PC-3 (cell line): Measurements from ENCODE around the gene SPTAN1.

Experiments
- CTCF ChIP-seq: fragments of 300-600 bp; sonication (generic); conservative IDR thresholded peaks from 2 replicates; pipeline ENCODE4 v1.5.1; 2017; ENCODE audit warnings: antibody characterized with exemption, low read depth, mild to moderate bottlenecking, low read length
- EZH2 ChIP-seq: fragments of 300-600 bp; sonication (generic); IDR thresholded peaks from one replicate; pipeline ENCODE4 v1.6.1; 2017; ENCODE audit warnings: antibody characterized with exemption, mild to moderate bottlenecking, low read length; ENCODE audit not compliant: unreplicated experiment

- TF ChIP-seq CTCF: no peak
- no peak for TF ChIP-seq EZH2
These were observed 91.3 kb downstream of the SPTAN1 start for GRCh38 chr9:128643519-128644300.
